CD4-positive, alpha-beta T cell treated with Interleukin-6 at 100 ng/mL for 8 hours (primary cell): ENCODE measurements around the gene CEL.
"Not testable (repeated sequence)": the region's sequence is repeated elsewhere in the genome, so short reads cannot be mapped to it uniquely, and the experiment has no call there.

Source experiments
- DNase-seq: peaks from one replicate; pipeline ENCODE4 v3.0.0-alpha.2; 2020; ENCODE audit warnings: mixed read lengths, low spot score

CEL gene

GRCh38 chr9:133046900-133047295, 14.9 kb upstream of the CEL start:
- DNase-seq = no peak

GRCh38 chr9:133048595-133048994, 13.2 kb upstream of the CEL start:
- peak; percentile 17 for DNase-seq

- no peak for DNase-seq
Observed at GRCh38 chr9:133049043-133049442, 12.7 kb upstream of the CEL start.

GRCh38 chr9:133050142-133050541, 11.6 kb upstream of the CEL start:
- DNase-seq = no peak

- DNase-seq = no peak
Observed at GRCh38 chr9:133050781-133051180, 11.0 kb upstream of the CEL start.

- no peak for DNase-seq
Observed at GRCh38 chr9:133051281-133051900, 10.4 kb upstream of the CEL start.

GRCh38 chr9:133051966-133052539, 9.7 kb upstream of the CEL start:
- DNase-seq = no peak

- no peak for DNase-seq
Observed at GRCh38 chr9:133054194-133054890, 7.4 kb upstream of the CEL start.

- DNase-seq = no peak
Observed at GRCh38 chr9:133054966-133055365, 6.8 kb upstream of the CEL start.

GRCh38 chr9:133055788-133056420, 5.9 kb upstream of the CEL start:
- DNase-seq = no peak

GRCh38 chr9:133056533-133056932, 5.2 kb upstream of the CEL start:
- peak; percentile 12 for DNase-seq

- peak; percentile 37 for DNase-seq
Observed at GRCh38 chr9:133057006-133057405, 4.8 kb upstream of the CEL start.

GRCh38 chr9:133057553-133057952, 4.2 kb upstream of the CEL start:
- no peak for DNase-seq

- no peak for DNase-seq
Observed at GRCh38 chr9:133058071-133058470, 3.7 kb upstream of the CEL start.

- DNase-seq = peak; percentile 4
Observed at GRCh38 chr9:133058550-133059320, 3.0 kb upstream of the CEL start.

- no peak for DNase-seq
Observed at GRCh38 chr9:133059623-133060022, 2.2 kb upstream of the CEL start.

GRCh38 chr9:133060417-133060841, 1.4 kb upstream of the CEL start:
- no peak for DNase-seq

GRCh38 chr9:133061019-133061763, 590 bp upstream of the CEL start:
- DNase-seq = not testable (repeated sequence)

- not testable (repeated sequence) for DNase-seq
Observed at GRCh38 chr9:133062569-133062968, 788 bp downstream of the CEL start.

- DNase-seq = no peak
Observed at GRCh38 chr9:133063159-133063499, 1.3 kb downstream of the CEL start.

GRCh38 chr9:133063500-133064231, 1.9 kb downstream of the CEL start:
- DNase-seq = no peak
